CD4-positive, alpha-beta T cell treated with Interleukin-4 for 1 hour (primary cell): ENCODE measurements around the gene REM2.
"Not testable (repeated sequence)": the region's sequence is repeated elsewhere in the genome, so short reads cannot be mapped to it uniquely, and the experiment has no call there.

Source experiments
- DNase-seq, 2 donors: peaks; one replicate each; pipeline ENCODE4 v3.0.0-alpha.2; 2020 to 2022

The REM2 gene

DNA sequence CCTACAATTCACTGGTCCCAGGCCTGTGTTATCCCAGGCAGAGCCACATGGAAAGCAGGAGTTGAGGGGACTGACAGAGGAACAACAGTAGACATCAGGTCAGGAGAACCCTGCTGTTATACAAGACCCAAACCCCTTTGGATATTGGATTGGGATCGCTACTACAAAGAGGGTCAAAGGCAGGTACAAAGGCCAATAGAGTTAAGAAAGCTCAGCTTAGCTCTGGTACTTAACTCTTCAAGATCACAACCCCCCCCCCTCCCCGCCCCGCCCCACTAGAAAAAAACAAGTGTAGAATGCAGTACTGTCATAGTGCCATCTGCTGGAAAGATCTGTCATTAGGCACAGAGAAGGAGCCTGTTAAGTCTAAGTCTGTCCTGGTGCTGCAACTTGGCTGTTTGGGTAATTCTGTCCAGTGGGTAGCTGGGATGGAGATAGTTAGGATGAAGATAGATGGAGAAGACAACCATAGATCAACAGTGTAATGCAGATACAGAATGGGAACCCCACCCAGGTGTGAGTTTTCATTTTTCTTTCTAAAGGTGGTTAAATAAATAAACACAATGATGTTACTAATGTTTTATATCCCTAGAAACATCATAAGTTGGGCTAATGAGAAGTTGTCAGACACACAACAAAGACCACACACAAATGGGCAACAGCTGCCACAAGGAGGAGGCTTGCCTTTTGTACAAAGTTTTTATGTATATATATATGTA lies 17.2 kb downstream of the REM2 start:
- DNase-seq = peak; percentile 61 to 80

DNA sequence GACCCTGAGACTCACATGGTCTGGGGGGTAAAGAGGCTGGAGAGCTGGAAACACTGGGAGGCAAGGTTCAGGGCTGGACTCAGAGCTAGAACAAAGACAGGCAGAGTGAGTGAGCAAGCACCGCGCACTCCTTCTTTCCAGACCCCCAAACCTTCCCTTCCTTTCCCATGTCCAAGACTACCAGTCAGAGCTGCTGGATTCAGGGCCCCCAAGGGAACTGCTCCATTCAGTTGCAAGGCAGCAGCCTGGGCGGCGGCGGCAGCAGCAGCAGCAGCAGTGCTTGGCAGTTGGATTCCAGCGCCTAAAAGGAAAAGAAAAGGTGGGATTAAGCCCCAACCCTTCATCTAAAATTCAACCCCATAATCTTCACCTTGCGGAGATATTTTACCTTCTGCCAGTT lies 18.8 kb downstream of the REM2 start:
- no peak for DNase-seq

DNA sequence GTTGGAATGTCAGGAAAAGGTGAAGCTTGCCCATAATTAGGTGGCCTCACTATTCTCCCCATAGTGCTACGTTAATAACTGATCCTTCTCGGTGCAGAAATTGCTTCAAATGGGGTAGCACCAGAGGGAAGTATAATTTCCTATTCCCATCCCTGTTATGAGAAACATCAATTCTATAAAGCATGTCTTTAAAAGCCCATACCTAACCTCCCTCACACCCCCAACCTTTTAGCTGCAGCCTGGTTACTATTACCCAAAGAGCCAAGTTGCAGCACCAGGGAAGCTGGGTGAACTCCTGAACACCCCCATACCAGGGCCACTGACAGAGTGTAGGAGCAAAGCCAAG lies 20.7 kb downstream of the REM2 start:
- no peak for DNase-seq

- no peak for DNase-seq
Measured at GRCh38 chr14:22905627-22906026, 22.6 kb downstream of the REM2 start.

GRCh38 chr14:22906073-22906472 lies 23.1 kb downstream of the REM2 start:
- no peak for DNase-seq

DNA sequence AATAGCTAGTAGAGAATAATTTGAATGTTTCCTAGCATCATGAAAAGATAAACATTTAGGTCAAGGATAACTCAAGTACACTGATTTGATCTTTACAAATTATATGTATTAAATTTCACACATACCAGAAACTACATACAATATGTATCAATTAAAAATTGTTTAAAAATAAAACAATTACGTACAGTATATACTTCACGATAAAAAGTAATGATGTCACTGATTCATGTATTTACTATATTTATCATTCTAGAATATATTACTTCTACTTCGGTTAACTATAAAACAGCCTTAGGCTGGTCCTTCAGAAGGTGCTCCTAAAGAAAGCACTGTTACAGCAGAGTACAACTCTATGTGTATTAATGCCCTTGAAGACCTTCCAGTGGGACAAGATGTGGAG lies 24.4 kb downstream of the REM2 start:
- DNase-seq = no peak

- no peak for DNase-seq
Measured at GRCh38 chr14:22908601-22909000, 25.6 kb downstream of the REM2 start.

- no peak for DNase-seq
Measured at GRCh38 chr14:22910916-22911315, 27.9 kb downstream of the REM2 start.

DNA sequence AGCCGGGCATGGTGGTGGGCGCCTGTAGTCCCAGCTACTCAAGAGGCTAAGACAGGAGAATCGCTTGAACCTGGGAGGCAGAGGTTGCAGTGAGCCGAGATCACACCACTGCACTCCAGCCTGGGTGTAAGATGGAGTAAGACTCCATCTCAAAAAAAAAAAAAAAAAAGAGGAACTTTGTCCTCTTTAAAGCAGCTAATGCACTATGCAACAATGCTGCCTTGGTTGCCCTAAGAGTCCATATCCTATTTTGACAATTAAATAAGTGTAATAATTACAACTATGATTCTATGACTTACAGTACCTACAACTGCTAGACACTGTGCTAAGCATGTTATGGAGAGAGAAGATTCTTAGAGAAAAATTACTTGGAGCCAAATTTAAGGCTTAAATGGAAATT lies 31.8 kb downstream of the REM2 start:
- DNase-seq = not testable (repeated sequence)

- DNase-seq = peak in 1 of 2 donors; percentile 31
Measured at GRCh38 chr14:22915886-22916521, 33.0 kb downstream of the REM2 start.

DNA sequence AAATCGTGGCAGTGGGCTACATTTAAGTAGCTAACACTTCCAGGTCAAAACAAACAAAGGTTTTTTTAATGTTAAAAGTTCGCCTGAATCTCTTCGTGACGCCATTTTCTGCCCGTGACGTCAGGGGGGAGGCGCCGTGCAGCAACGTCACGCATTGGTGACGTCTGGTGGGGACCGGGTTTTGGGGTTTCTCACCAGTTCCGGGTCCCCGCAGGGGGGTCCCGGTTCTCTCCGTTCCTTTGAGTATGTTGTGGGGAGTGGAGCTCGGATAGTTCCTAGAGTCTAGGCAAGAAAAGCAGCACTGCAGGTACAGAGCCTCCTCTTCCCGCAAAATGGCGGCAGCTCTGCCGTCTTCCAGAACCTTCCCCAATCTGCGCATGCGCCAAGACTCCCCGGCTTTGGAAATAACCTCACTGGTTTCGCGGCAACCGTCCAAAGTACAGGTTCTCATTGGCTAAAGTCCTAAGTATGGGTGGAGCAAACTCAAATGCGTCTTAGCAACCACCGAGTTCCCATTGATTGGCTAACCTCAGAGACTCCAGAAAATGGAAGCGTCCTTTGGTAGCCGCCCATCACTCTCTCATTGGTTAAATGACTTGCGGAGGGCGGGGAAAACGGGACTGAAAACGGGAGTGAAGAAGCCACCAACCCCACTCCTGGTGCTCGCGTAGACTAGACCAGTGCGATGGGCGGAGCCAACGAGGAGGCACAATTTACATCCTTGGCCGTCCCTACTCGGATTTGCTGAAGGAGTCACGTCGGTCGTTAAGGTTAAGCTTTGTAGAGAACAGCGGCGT lies 36.0 kb downstream of the REM2 start, which contains the start of gene RBM23:
Gene RBM23 (minus strand): TSS at position 346 of the 797 bp plus-strand sequence.
- peak; percentile 100 for DNase-seq

- DNase-seq = no peak
Measured at GRCh38 chr14:22919601-22919921, 36.5 kb downstream of the REM2 start.

GRCh38 chr14:22920697-22921096 lies 37.7 kb downstream of the REM2 start:
- no peak for DNase-seq

DNA sequence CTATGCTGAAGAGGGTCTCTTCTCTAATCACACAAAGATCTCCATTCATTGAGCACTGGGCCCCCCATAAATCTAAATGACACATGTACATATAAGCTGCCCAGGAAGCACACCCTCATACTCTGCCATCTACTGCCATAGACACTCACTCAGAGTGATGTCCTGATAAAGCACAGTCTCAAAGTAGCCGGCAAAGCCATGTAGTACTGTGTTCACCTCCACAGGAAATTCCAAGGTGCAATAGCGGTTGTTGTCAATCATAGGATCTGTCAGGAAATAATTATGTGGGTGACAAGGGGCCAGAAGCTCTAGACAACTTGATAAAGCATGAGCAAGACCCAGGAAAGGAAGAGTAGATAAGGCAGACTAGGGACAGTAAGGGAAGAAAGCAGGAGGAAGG lies 39.3 kb downstream of the REM2 start:
- no peak for DNase-seq

- no peak for DNase-seq
Measured at GRCh38 chr14:22923746-22924145, 40.7 kb downstream of the REM2 start.

GRCh38 chr14:22925513-22925912 lies 42.5 kb downstream of the REM2 start:
- no peak for DNase-seq

DNA sequence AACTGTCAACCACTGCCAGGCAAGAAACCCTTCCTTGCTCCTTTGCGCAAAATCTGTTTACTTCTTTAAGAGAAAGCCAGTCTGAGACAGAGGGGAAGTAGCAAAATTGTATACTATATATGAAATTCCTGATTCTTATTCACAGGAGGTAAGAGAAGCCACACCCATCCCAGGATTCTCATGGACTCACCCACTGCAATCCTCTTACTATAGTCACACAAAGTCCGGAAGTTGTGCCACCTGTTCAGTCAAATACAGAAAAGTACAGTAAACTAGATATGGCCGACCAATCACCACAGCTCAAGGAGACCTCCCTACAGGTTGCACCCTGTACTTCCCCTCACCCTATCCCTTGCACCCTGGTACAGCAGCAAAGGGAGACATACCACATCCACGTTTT lies 43.3 kb downstream of the REM2 start:
- DNase-seq = no peak

DNA sequence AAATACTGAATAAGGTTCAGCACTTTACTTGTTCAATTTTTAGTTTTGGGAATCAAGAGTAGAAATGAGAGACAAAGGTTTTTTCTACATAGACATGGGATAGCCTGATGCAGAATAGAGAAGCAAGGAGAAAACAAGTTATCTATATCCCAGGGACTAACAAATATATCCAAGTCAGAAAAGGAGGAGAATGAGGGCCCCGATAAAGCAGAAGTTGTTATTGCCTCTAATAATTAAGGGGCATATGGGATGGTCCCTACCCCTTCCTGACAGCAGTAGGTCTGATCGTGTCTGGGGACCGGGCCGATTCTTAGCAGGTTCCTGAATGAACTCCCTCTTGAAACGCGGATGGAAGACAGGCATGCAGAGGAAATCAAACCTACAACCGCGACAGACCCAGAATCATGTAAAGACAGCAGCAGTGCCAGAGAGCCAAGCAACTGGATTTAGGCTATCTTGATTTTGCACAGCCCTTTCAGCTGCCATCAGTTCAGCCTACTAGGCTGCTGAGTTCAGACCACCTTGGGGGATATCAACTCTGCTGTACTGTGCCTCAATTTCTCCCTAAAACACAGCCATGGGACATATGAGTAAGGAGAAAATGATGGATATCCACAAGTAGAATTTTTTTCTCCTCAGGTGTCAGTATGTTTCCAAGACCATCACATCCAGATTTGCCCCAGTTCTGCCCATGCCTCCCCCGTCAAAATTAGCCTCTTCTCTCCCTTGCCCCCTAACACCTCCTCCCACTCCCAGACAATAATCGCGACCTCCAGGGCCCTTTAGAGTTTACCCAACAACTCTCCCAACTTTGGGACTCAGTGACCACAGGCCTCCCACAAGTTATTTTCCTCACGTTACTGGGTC lies 45.4 kb downstream of the REM2 start:
- DNase-seq = no peak

DNA sequence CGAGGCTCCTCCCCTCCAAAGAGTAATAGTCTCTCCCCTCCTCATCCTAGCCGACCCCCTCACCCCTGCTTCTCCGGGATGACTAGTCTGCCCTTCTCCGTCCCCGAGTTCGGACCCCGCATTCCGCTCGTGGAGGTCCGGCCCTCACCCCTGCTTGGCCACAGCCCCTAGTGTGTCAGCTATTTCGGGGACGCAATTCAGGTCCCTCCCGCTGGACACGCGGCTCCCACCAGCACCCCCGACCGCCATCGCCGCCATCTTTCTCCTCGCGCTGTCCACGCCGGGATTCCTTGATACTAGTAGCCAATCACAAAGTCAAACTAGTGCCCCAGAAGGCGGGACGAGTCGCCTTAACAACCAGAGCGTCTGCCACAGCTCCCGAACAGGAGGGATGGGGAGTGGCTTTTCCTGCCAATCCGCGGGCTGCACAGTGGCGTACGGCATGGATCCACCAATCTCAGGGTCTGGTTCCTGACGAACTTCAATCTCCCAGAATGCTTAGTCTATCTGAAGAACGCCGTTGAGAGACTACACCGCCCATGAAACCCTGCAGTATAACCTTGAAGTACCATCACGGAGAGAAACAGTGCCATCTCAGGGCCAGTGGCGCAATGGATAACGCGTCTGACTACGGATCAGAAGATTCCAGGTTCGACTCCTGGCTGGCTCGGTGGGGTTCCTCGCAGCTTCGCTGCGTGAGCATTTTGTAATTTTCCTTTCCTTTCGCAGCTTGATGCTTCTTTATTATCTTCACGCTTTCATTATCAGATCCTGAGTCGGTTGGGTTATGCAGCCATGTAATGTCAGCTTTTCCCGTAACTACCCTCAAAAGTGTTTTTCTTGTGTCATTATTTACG lies 46.3 kb downstream of the REM2 start, which contains the start of gene PRMT5:
Gene PRMT5 (minus strand): TSS at position 273 of the 857 bp plus-strand sequence. CDS start 15 bp downstream, at position 258.
- DNase-seq = peak; percentile 99 to 100

GRCh38 chr14:22929961-22930364 lies 46.9 kb downstream of the REM2 start:
- DNase-seq = no peak

DNA sequence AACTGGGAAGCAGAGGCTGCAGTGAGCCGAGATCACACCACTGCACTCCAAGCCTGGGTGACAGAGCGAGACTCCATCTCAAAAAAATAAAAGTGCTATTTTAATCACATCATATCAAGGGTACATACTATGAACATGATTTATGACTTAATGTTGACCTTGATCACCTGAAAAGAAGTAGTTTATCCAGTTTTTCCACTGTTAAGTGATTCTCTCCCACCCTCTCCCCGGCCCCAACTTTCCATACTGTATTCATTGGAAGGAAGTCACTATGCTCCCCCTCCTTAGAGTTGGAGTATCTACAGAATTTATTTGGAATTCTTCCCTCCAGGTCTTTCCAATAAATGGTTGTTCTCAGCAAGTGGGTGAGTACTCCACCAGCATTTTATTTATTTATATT lies 49.1 kb downstream of the REM2 start:
- DNase-seq = no peak

- no peak for DNase-seq
Measured at GRCh38 chr14:22935156-22935555, 52.1 kb downstream of the REM2 start.
